ENCODE data around the gene HMOX1.
"Not testable (repeated sequence)": the region's sequence is repeated elsewhere in the genome, so short reads cannot be mapped to it uniquely, and the experiment has no call there.

Gene HMOX1

GRCh38 chr22:35350539-35351503 is 30.1 kb upstream of the HMOX1 start:
- peak; percentile 93 for DNase-seq (ENCODE audit: low spot score)

GRCh38 chr22:35352214-35353111 is 28.4 kb upstream of the HMOX1 start:
- DNase-seq (ENCODE audit: low spot score), result peak; percentile 74

DNA sequence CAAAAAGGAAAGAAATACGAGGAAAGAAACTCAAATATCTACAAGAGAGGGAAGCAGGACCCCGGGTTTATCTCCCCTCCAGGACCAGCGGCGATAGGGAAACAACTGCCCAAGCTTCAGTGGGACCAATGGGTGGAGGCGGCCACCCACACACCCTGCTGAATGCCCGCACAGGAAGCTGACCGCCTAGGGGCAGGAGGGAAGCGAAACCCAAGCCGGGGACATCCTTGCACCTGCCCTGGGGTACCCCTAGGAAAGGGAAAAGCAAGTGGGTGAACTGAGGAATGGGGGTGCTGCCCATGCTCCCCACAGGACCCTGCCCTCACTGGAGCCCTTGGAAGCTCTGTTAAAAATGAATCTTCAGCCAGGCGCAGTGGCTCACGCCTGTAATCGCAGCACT is 27.6 kb upstream of the HMOX1 start:
- DNase-seq (ENCODE audit: low spot score), result no peak

- no peak for DNase-seq (ENCODE audit: low spot score)
Measured at GRCh38 chr22:35354068-35354467, 26.8 kb upstream of the HMOX1 start.

DNA sequence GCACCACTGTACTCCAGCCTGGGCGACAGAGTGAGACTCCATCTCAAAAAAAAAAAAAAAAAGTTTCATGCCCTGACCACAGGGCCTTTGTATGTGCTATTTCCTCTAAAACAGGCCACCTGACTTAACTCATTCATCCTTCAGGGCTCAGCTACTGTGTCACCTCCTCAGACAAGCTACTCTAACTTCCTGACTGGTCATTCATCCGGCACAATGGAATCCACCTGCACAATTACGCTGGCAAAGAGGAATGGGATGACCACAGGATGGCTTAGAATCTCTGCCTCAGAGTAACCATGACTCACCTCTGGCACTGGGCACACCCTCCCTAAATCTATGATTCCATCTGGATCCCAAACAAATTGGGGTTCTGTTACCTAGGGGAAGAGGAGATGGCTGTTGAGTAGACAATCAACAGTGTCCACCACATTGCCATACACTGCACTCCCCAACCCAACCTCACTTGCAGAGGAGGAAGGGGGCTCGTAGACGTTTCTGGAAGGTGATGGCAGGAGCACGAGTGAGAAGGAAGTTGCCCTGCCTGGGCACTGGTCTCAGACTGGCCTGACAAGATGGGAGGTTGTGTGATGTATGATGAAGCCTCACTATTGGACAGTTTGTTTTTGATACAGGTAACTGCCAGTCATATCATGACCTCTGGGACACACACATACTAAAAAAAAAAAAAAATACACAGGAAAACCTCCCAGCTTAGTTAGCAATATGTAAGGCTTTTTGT is 22.8 kb upstream of the HMOX1 start:
- no peak for DNase-seq (ENCODE audit: low spot score)

GRCh38 chr22:35359380-35360065 is 21.4 kb upstream of the HMOX1 start:
- no peak for DNase-seq (ENCODE audit: low spot score)

GRCh38 chr22:35361001-35361558 is 19.8 kb upstream of the HMOX1 start:
- no peak for DNase-seq (ENCODE audit: low spot score)

DNA sequence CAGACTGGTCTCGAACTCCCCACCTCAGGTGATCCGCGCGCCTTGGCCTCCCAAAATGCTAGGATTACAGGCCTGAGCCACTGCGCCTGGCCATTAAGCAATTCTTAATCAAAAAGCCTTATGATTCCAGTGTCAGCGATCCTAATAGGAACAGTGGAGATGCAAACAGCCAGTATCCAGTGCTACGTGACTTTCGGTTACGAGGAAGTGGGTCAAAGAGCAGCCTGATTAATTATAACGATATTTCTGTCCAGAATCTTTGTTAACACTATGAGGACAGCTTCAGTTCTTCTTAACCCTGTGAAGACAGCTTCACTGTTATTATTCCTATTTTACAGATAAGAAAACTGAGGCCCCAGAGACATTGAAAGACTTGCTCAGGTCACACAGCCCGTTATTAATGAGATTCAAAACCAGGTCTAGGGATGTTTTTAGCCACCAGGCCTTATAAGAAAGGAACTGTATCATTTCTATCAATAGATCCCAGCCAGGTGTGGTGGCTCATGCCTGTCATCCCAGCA is 17.3 kb upstream of the HMOX1 start:
- no peak for DNase-seq (ENCODE audit: low spot score)

DNA sequence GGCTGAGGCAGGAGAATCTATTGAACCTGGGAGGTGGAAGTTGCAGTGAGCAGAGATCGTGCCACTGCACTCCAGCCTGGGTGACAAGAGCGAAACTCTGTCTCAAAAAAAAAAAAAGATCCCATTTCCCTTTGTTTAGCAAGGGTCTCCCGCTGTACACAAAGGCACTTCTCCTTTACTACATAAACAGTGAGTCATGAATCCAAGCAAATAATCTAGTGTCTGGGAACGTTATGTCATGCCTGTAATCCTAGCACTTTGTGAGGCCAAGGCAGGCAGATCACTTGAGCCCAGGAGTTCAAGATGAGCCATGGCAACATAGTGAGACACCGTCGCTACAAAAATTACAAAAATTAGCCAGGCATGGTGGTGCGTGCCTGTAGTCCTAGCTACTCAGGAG is 16.7 kb upstream of the HMOX1 start:
- not testable (repeated sequence) for DNase-seq (ENCODE audit: low spot score)

DNA sequence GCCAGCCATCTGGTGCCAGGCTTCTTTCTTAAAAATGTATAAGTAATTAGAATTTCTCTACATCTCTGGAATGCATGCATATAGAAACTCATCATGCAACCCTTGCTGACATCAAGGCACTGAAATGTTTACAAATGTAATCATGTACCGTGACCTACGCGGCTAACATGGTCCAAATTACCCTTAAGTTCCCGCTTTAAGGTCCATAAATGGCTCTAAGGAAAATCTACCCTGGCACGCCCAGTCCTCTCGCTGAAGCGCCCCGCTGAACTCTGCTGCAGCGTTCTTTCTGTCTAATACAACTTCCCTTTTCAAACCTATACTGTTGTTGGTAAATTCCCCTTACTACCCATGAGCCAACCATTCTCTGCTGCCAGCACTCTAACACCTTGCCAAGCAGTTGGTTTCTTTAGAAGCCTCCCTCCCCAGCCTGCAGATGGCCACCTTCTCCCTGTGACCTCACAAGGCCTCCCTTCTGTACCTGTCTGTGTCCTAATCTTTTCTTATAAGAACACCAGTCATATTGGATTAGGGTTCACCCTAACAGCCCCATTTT is 13.5 kb upstream of the HMOX1 start:
- no peak for DNase-seq (ENCODE audit: low spot score)

- DNase-seq (ENCODE audit: low spot score), result no peak
Measured at GRCh38 chr22:35368386-35368785, 12.5 kb upstream of the HMOX1 start.

GRCh38 chr22:35369996-35370395 is 10.9 kb upstream of the HMOX1 start:
- no peak for DNase-seq (ENCODE audit: low spot score)

DNA sequence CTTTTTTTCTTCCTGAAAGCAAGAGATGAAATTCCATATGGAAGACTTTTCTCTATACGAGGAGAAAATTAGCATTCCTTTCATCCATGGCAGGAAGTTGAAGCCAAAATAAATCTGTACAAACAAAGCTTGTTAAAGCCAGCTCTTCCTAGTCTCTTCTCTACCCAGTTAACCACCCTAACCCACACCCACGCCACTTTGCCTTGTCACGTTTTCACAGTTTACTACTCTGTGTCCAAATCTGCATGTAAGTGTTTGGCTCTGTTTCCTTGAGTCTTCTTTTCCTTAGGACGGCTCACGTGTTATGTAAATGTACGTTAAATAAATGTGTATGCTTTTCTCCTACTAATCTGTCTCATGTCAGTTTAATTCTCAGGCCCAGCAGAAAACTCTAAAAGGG is 7.1 kb upstream of the HMOX1 start:
- DNase-seq (ENCODE audit: low spot score), result no peak

DNA sequence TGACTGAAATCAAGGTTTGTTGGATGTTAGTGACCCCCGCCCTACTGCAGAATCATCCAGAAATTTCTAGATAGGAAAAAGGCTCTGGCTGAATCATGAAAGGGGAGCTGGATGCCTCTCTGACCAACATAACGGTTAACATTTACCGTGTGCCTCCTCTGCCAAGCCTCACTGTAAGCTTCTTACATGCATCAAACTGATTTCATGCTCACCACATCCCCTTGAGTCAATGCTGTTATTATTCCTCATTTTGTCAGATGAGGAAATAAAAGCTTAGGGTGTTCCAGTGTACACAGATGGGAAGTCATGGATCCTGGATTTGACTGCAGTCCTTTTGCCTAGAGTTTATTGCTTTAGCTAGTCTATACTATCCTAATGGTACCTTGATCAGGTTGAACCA is 5.9 kb upstream of the HMOX1 start:
- no peak for DNase-seq (ENCODE audit: low spot score)

DNA sequence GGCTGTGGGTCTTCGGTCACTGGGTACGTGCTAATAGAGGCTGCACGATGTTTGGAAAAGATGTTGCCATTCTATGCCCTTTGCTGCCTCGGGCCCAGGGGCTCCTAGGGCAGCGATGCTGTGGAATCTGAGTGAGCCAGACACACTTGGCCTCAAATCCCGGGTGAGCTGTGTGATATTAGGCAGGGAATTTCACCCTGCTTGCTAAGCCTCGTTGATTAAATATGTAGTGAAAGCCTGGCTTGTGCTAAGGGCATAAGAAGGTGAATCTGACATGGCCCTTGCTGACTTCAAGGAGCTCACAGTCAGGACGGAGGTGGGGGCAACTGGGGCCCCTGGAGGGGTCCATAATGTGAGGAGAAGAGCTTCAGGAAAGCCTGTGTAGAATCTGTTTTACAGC is 5.4 kb upstream of the HMOX1 start:
- DNase-seq (ENCODE audit: low spot score), result no peak

DNA sequence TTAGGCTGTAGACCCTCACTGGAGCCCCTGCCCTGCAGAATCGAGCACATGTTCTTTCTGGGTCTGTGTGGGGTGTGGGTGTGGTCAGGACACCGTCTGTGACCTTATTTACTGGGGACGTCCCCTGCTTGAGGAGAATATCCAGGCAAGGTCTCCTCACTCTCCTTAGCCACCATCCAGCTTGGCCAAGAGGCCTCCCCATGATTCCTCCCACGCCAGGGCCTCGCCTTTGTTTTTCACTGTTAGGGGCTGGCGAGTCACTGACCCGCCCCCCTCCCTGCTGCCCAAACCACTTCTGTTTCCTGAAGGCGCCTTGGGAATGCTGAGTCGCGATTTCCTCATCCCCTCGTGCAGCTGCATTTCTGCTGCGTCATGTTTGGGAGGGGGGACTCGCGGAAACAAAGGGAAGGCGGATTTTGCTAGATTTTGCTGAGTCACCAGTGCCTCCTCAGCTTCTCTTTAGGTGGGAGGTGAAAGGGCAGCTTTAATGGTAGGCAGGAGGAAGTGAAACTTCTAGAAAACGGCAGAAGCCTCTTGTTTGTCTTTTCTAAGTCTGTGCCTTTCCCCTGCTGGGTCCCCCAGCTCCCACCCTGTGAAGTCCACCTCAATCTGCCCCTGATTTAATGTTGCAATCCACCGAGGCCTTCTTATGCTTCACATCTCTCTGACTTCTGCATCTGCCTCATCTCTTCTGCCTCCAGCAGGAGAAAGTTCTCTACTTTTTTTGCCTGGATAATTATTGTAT is 4.0 kb upstream of the HMOX1 start:
- DNase-seq (ENCODE audit: low spot score), result peak; percentile 62

DNA sequence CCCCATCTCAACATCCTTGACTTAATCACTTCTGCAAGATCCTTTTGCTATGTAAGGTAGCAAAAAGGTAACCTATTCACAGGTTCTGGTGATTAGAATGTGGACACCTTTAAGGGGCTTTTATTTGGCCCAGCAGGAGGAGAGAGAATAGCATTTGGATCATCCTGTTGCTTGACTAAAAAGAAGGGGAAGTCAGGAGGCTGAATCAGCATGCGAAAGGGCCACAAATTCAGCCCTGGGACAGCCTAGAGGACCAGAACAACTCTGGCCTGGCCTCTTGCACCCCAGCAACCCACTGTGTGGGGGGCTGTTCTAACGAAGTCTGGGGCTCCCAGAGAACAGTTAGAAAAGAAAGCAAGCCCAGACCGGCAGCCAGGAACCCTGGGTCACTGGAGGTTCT is 3.2 kb upstream of the HMOX1 start:
- DNase-seq (ENCODE audit: low spot score), result no peak

DNA sequence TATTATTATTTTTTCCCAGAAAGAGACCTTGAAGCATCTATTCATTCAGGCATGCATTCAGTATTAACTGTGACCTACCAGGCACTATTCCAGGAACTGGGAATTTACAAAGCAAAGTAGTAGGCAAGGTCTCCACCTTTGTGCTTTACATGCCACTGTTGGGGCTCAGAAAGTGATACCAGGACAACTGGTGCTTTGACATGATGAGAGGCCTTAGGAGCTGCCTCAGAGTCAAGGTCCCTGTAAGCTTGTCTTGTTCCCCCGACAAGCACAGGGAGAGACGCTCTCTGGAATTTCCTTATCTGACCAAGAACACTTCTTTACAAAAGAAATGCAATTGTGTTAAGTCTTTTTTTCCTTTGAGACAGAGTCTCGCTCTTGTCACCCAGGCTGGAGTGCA is 2.3 kb upstream of the HMOX1 start:
- no peak for DNase-seq (ENCODE audit: low spot score)

- DNase-seq (ENCODE audit: low spot score), result no peak
Measured at GRCh38 chr22:35379146-35379993, 1.5 kb upstream of the HMOX1 start.
